Neural crest cell (in vitro differentiated cells): ENCODE measurements around the gene EXOC4. TPM values are rescaled to one million over a fixed set of nuclear protein-coding genes. Genes with fewer than 3 reads are reported as not detected.

Source experiments
- DNase-seq: peaks from one replicate; pipeline ENCODE4 v3.0.0; 2021; ENCODE audit warnings: low read depth, mixed read lengths, low spot score
- H3K27ac Mint-ChIP-seq: one replicate; pipeline ENCODE4 v1.8.0; 2021; ENCODE audit warnings: mild to moderate bottlenecking, mixed read lengths; ENCODE audit not compliant: unreplicated experiment
- H3K27me3 Mint-ChIP-seq: 2 replicates; pipeline ENCODE4 v1.8.0; 2021; ENCODE audit warnings: low read depth, mild to moderate bottlenecking, mixed read lengths
- H3K36me3 Mint-ChIP-seq: 2 replicates; pipeline ENCODE4 v1.8.0; 2021; ENCODE audit warnings: low read depth, mild to moderate bottlenecking, mixed read lengths
- H3K4me1 Mint-ChIP-seq: 2 replicates; pipeline ENCODE4 v1.8.0; 2021; ENCODE audit warnings: mixed read lengths
- H3K4me3 Mint-ChIP-seq: one replicate; pipeline ENCODE4 v1.8.0; 2021; ENCODE audit warnings: mild to moderate bottlenecking, mixed read lengths
- H3K9me3 Mint-ChIP-seq: 2 replicates; pipeline ENCODE4 v1.8.0; 2021; ENCODE audit warnings: mixed read lengths
- total RNA-seq: library from RNA; stranded (reverse); gene quantifications from 2 replicates; pipeline ENCODE4 v1.2.1, GENCODE V29; 2021
- TF ChIP-seq, protein P1 (sequence below): fragments of 200-600 bp; sonication (generic); conservative IDR thresholded peaks from 2 replicates; pipeline ENCODE4 v1.5.0; 2021; ENCODE audit warnings: antibody characterized with exemption, mild to moderate bottlenecking

Gene EXOC4
- total RNA-seq, 1 donor from 2014 or later, result 79.7 TPM

DNA sequence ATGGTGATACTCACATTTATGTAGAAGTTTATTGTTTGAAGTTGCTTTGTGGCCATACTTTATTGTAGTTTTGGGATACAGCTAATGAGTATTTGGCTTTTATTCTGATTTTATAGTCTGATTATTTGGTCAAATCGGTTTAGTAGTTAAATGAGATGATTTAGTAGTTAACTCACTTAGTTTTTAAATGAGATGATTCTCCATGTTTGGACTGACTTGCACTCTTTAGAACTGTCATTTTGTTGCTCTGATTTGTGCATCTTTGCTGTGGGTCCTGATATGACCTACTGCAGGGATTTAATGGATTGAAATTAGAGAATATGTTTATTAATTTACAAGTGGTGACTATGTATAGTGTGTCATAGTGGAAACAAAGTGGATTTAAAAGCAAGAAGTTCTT is 44.2 kb downstream of the EXOC4 start:
- no peak for DNase-seq
- Mint-ChIP-seq H3K4me3 (no peak overlapping the region), H3K27ac (no peak overlapping the region), H3K36me3 (peaks cover 3% of the 10 kb centered on the region), H3K9me3 (no peaks in the 10 kb centered on the region), H3K4me1 (peaks cover 7% of the 10 kb centered on the region), H3K27me3 (no peaks in the 10 kb centered on the region)
- TF ChIP-seq, protein P1, sequence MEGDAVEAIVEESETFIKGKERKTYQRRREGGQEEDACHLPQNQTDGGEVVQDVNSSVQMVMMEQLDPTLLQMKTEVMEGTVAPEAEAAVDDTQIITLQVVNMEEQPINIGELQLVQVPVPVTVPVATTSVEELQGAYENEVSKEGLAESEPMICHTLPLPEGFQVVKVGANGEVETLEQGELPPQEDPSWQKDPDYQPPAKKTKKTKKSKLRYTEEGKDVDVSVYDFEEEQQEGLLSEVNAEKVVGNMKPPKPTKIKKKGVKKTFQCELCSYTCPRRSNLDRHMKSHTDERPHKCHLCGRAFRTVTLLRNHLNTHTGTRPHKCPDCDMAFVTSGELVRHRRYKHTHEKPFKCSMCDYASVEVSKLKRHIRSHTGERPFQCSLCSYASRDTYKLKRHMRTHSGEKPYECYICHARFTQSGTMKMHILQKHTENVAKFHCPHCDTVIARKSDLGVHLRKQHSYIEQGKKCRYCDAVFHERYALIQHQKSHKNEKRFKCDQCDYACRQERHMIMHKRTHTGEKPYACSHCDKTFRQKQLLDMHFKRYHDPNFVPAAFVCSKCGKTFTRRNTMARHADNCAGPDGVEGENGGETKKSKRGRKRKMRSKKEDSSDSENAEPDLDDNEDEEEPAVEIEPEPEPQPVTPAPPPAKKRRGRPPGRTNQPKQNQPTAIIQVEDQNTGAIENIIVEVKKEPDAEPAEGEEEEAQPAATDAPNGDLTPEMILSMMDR, result no peak

GRCh38 chr7:133298080-133298479 is 45.2 kb downstream of the EXOC4 start:
- Mint-ChIP-seq H3K27ac (no peak overlapping the region), H3K4me3 (no peak overlapping the region), H3K4me1 (peaks cover 7% of the 10 kb centered on the region), H3K27me3 (no peaks in the 10 kb centered on the region), H3K36me3 (no peaks in the 10 kb centered on the region), H3K9me3 (no peaks in the 10 kb centered on the region)
- DNase-seq, result no peak
- TF ChIP-seq, protein P1, result no peak

GRCh38 chr7:133299676-133300075 is 46.8 kb downstream of the EXOC4 start:
- Mint-ChIP-seq H3K36me3 (no peaks in the 10 kb centered on the region), H3K4me3 (no peak overlapping the region), H3K27ac (no peak overlapping the region), H3K4me1 (peaks cover 13% of the 10 kb centered on the region), H3K9me3 (no peaks in the 10 kb centered on the region), H3K27me3 (no peaks in the 10 kb centered on the region)
- TF ChIP-seq, protein P1, result no peak
- no peak for DNase-seq

DNA sequence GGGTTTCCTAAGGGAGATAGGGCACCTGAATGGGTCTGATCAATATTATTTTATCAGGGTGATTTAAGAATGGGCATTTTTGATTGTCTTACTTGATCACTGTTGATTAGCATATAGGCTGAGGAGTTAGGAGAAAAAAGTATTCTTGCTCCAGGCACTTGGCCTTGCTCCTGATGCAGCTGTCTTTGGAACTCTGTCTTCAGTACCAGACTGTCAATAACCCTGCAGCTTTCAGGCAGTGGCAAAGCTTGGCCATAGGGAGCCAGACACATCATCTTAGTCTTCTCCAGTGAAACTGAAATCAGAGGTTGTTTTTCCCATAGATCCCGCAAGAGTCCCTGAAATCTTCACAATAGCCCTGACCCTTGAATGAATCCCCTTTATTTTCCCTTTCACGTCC is 47.2 kb downstream of the EXOC4 start:
- H3K27me3 Mint-ChIP-seq, result no peaks in the 10 kb centered on the region
- no peaks in the 10 kb centered on the region for H3K36me3 Mint-ChIP-seq
- no peak for DNase-seq
- H3K4me1 Mint-ChIP-seq, result peaks cover 13% of the 10 kb centered on the region
- H3K4me3 Mint-ChIP-seq, result no peak overlapping the region
- TF ChIP-seq, protein P1, result no peak
- H3K9me3 Mint-ChIP-seq, result no peaks in the 10 kb centered on the region
- no peak overlapping the region for H3K27ac Mint-ChIP-seq

DNA sequence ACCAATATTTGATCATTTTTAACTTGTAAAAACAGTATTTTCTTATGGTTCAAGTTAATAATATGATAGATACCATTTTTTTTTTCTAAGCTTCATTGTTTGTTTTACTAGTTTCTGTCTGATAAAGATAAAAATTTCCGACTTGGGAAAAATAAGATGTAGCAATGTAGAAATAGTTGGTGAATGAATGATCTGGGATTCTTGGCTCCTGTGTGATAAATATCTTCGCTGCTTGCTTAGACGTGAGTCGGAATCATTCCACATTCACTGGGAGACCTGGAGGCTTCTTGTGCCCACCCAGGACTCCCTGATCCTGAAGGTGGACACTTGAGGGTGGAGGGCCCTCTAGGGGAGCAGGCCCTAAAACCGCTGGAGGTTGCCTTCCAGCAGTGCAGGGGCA is 47.9 kb downstream of the EXOC4 start:
- Mint-ChIP-seq H3K27ac (peak overlapping the region; percentile 53), H3K27me3 (no peaks in the 10 kb centered on the region), H3K4me3 (no peak overlapping the region), H3K36me3 (peaks cover 1% of the 10 kb centered on the region), H3K9me3 (no peaks in the 10 kb centered on the region), H3K4me1 (peaks cover 13% of the 10 kb centered on the region)
- TF ChIP-seq, protein P1, result no peak
- no peak for DNase-seq

GRCh38 chr7:133301444-133301843 is 48.6 kb downstream of the EXOC4 start:
- H3K27ac Mint-ChIP-seq, result no peak overlapping the region
- peaks cover 13% of the 10 kb centered on the region for H3K4me1 Mint-ChIP-seq
- TF ChIP-seq, protein P1, result no peak
- H3K27me3 Mint-ChIP-seq, result no peaks in the 10 kb centered on the region
- no peaks in the 10 kb centered on the region for H3K9me3 Mint-ChIP-seq
- H3K4me3 Mint-ChIP-seq, result no peak overlapping the region
- no peak for DNase-seq
- H3K36me3 Mint-ChIP-seq, result peaks cover 6% of the 10 kb centered on the region
